ENCODE measurements around the gene KCNIP3. TPM values are rescaled to one million over a fixed set of nuclear protein-coding genes. Genes with fewer than 3 reads are reported as not detected.
A peak's percentile ranks its signal among the peaks of the same experiment; 100 is the strongest.

KCNIP3 gene
- total RNA-seq, 1 donor: 2.6 TPM

GRCh38 chr2:95346738-95347671, 49.9 kb downstream of the KCNIP3 start:
- H3K4me3 ChIP-seq (ENCODE audit: low read depth, low read length): peak overlapping the region; percentile 33
- TF ChIP-seq, protein P1, sequence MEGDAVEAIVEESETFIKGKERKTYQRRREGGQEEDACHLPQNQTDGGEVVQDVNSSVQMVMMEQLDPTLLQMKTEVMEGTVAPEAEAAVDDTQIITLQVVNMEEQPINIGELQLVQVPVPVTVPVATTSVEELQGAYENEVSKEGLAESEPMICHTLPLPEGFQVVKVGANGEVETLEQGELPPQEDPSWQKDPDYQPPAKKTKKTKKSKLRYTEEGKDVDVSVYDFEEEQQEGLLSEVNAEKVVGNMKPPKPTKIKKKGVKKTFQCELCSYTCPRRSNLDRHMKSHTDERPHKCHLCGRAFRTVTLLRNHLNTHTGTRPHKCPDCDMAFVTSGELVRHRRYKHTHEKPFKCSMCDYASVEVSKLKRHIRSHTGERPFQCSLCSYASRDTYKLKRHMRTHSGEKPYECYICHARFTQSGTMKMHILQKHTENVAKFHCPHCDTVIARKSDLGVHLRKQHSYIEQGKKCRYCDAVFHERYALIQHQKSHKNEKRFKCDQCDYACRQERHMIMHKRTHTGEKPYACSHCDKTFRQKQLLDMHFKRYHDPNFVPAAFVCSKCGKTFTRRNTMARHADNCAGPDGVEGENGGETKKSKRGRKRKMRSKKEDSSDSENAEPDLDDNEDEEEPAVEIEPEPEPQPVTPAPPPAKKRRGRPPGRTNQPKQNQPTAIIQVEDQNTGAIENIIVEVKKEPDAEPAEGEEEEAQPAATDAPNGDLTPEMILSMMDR (IDR thresholded peaks at IDR 0.05; ENCODE audit: insufficient read depth, low read depth, low read length): no peak
- DNase-seq (ENCODE audit: low read depth): peak; percentile 17

DNA sequence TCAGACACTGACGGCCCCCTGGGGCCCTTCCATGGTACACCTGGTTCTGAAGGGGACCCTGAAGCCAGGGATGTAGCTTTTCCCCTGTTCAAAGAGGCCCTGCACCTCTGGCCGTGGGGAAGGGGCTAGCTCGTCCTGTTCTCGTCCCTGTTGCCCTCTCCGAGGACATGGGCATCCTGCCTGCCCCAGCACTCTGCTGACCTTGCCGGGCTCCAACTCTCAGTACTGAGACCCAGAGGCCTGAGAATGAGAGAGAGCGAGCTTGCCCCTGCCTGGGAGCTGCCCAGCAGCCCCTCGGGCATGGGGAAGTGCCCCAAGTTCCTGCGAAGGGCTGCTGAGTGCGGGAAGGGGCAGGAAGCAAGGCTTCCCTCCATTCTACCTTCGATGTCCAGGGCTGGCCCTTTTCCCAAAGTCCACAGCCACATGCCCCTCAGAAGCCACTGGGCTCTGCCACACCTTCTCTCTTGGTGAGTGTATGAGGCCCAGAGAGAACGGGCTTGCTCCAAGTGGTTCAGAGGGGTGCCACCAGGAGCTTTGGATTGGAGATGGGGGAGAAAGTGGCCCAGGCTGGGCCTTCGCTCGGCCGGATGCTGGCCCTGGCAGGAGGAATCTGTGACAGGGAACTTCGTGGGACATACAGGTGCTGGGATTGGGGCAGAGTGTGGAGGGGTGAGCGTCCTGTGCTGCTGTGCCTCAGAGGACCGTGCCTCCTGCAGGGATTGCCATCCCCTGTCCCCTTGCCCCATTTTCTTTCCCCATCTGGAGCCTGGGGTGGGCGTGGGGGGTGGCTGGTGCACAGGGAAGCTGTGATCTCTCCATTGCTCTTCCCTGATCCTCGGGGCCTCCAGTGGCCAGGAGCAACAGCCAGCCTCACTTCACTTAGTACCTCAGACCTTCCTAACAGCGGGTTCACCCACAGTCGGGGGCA, 50.8 kb downstream of the KCNIP3 start:
- H3K4me3 ChIP-seq (ENCODE audit: low read depth, low read length): no peak overlapping the region
- DNase-seq (ENCODE audit: low read depth): no peak
- TF ChIP-seq, protein P1 (IDR thresholded peaks at IDR 0.05; ENCODE audit: insufficient read depth, low read depth, low read length): no peak

- H3K4me3 ChIP-seq (ENCODE audit: low read depth, low read length): no peak overlapping the region
- TF ChIP-seq, protein P1 (IDR thresholded peaks at IDR 0.05; ENCODE audit: insufficient read depth, low read depth, low read length): no peak
- peak; percentile 21 for DNase-seq (ENCODE audit: low read depth)
These were observed 51.7 kb downstream of the KCNIP3 start for GRCh38 chr2:95348609-95349567.

GRCh38 chr2:95349568-95350322, 52.6 kb downstream of the KCNIP3 start:
- DNase-seq (ENCODE audit: low read depth): no peak
- H3K4me3 ChIP-seq (ENCODE audit: low read depth, low read length): no peak overlapping the region
- TF ChIP-seq, protein P1 (IDR thresholded peaks at IDR 0.05; ENCODE audit: insufficient read depth, low read depth, low read length): no peak

DNA sequence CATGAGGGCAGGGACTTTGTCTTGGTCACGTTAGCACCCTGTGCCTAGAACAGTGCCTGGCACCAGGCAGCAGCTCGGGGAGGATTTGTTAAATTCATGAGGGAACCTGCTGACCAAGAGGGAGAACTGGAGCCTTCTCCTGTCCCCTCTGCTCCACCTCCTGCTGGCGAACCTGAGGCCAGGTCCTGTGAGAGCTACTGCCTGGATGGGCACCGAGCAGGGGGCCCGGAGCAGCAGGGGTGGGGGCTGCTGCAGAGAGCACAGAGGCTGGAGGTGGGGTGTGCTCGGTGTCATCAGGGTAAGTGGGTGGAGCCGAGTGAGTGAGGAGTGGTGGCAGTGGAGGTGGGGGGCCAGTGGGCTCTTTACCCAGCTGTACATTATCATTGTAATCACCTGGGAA, 53.2 kb downstream of the KCNIP3 start:
- no peak overlapping the region for H3K4me3 ChIP-seq (ENCODE audit: low read depth, low read length)
- no peak for DNase-seq (ENCODE audit: low read depth)
- TF ChIP-seq, protein P1 (IDR thresholded peaks at IDR 0.05; ENCODE audit: insufficient read depth, low read depth, low read length): no peak

Measured in fibroblast of villous mesenchyme (primary cell).